H1 (cell line): ENCODE data around the gene RASAL2. TPM values are rescaled to one million over a fixed set of nuclear protein-coding genes. Genes with fewer than 3 reads are reported as not detected.
A peak's percentile ranks its signal among the peaks of the same experiment; 100 is the strongest.

ENCODE experiments used
- CTCF ChIA-PET: fragments of 300-600 bp; sonication (Branson Sonifier 250); formaldehyde crosslinking; loops from one replicate; lab custom pipeline; 2021; ENCODE audit not compliant: partially characterized antibody; lab: Charles Lee
- POLR2A ChIA-PET: fragments of 300-600 bp; sonication (Branson Sonifier 250); formaldehyde crosslinking; loops from one replicate; lab custom pipeline; 2021; ENCODE audit warnings: inconsistent platforms; ENCODE audit not compliant: partially characterized antibody; lab: Charles Lee
- DNase-seq, 2 experiments: peaks; one replicate each; pipeline versions ENCODE4 v3.0.0 to v3.0.0-alpha.2; 2010 to 2022; ENCODE audit warnings: low spot score in 2 of 2, low read depth in 1 of 2, mixed read lengths in 1 of 2
- FAIRE-seq: peaks from 2 replicates; lab custom pipeline; 2011; peaks lifted over from hg19 to GRCh38; lab: Jason Lieb, UNC
- H2AFZ ChIP-seq: 2 replicates; pipeline ENCODE4 v1.8.1; 2012; ENCODE audit warnings: low read length, inconsistent platforms
- H2AK5ac ChIP-seq: 2 replicates; pipeline ENCODE4 v1.6.1; 2013; ENCODE audit warnings: low read depth, low read length
- H2BK120ac ChIP-seq: replicated peaks from 2 replicates; pipeline ENCODE3; 2013; ENCODE audit warnings: low read depth, low read length, inconsistent platforms
- H2BK12ac ChIP-seq: 2 replicates; pipeline ENCODE4 v1.6.1; 2013; ENCODE audit warnings: low read depth, low read length
- H2BK15ac ChIP-seq: 2 replicates; pipeline ENCODE4 v1.6.1; 2013; ENCODE audit warnings: low read length
- H2BK20ac ChIP-seq: 2 replicates; pipeline ENCODE4 v1.6.1; 2013; ENCODE audit warnings: low read length
- H2BK5ac ChIP-seq: 2 replicates; pipeline ENCODE4 v1.6.1; 2013; ENCODE audit warnings: low read depth, low read length
- H3K14ac ChIP-seq: 2 replicates; pipeline ENCODE4 v1.6.1; 2013; ENCODE audit warnings: inconsistent platforms; ENCODE audit not compliant: insufficient read length
- H3K18ac ChIP-seq: 2 replicates; pipeline ENCODE4 v1.6.1; 2013; ENCODE audit warnings: low read length; ENCODE audit errors: extremely low read depth
- H3K23ac ChIP-seq: 2 replicates; pipeline ENCODE4 v1.6.1; 2013; ENCODE audit warnings: inconsistent platforms; ENCODE audit not compliant: insufficient read length
- H3K23me2 ChIP-seq: 2 replicates; pipeline ENCODE4 v1.6.1; 2013; ENCODE audit warnings: low read depth, low read length
- H3K27ac ChIP-seq: 2 replicates; pipeline ENCODE4 v1.6.1; 2011; ENCODE audit warnings: low read depth, low read length, inconsistent platforms
- H3K27me3 ChIP-seq, 4 experiments: replicated peaks in 1 of 4; 1 replicate in 1 of 4; 2 replicates in 3 of 4; pipeline versions ENCODE4 v1.6.1 to v1.8.1; 2011 to 2013; ENCODE audit warnings: low read length in 3 of 4, mild to moderate bottlenecking in 3 of 4, inconsistent platforms in 2 of 4, mixed read lengths in 2 of 4, moderate library complexity in 1 of 4; ENCODE audit not compliant: control insufficient read depth in 3 of 4, insufficient read depth in 3 of 4; ENCODE audit errors: extremely low read depth in 1 of 4
- H3K36me3 ChIP-seq, 4 experiments: 2 replicates each; pipeline versions ENCODE4 v1.6.1 to v1.8.1; 2011 to 2013; ENCODE audit warnings: mild to moderate bottlenecking in 4 of 4, low read length in 3 of 4, moderate library complexity in 2 of 4, control low read depth in 1 of 4, inconsistent platforms in 1 of 4; ENCODE audit not compliant: insufficient read depth in 4 of 4, control insufficient read depth in 2 of 4
- H3K4ac ChIP-seq: replicated peaks from 2 replicates; pipeline ENCODE3; 2013; ENCODE audit warnings: low read length, low read depth, mixed read lengths, inconsistent platforms; ENCODE audit not compliant: insufficient read length
- H3K4me1 ChIP-seq, 4 experiments: replicated peaks in 1 of 4; 1 replicate in 1 of 4; 2 replicates in 3 of 4; pipeline versions ENCODE4 v1.6.1 to v1.8.1; 2011 to 2013; ENCODE audit warnings: low read length in 3 of 4, inconsistent platforms in 2 of 4, mixed read lengths in 1 of 4; ENCODE audit not compliant: insufficient read depth in 4 of 4, control insufficient read depth in 3 of 4
- H3K4me2 ChIP-seq, 2 experiments: 2 replicates each; pipeline versions ENCODE4 v1.6.1 to v1.8.1; 2011 to 2013; ENCODE audit warnings: low read depth in 2 of 2, low read length in 2 of 2, control low read depth in 1 of 2, inconsistent platforms in 1 of 2, mild to moderate bottlenecking in 1 of 2; ENCODE audit not compliant: insufficient read depth in 1 of 2
- H3K4me3 ChIP-seq, 4 experiments: fragments of 200-600, 300-600 bp in 1 of 4; sonication (generic), shearing (Covaris generic), sonication (Bioruptor Twin) in 1 of 4; 2 replicates each; pipeline versions ENCODE4 v1.5.1 to v1.8.1; 2011 to 2016; ENCODE audit warnings: low read length in 4 of 4, low read depth in 3 of 4, control low read depth in 2 of 4, inconsistent platforms in 2 of 4, mild to moderate bottlenecking in 2 of 4, mixed read lengths in 1 of 4, moderate library complexity in 1 of 4; ENCODE audit not compliant: insufficient read depth in 2 of 4; ENCODE audit errors: extremely low read depth in 1 of 4
- H3K56ac ChIP-seq: replicated peaks from 2 replicates; pipeline ENCODE3; 2013; ENCODE audit warnings: low read depth, mild to moderate bottlenecking, mixed read lengths, low read length, inconsistent platforms; ENCODE audit not compliant: insufficient read length
- H3K79me1 ChIP-seq: 2 replicates; pipeline ENCODE4 v1.6.1; 2013; ENCODE audit warnings: low read depth, low read length, control low read depth
- H3K79me2 ChIP-seq, 2 experiments: 2 replicates each; pipeline versions ENCODE4 v1.6.1 to v1.8.1; 2012 to 2013; ENCODE audit warnings: low read length in 2 of 2, mild to moderate bottlenecking in 2 of 2, inconsistent platforms in 1 of 2; ENCODE audit not compliant: insufficient read depth in 2 of 2, control insufficient read depth in 1 of 2
- H3K9ac ChIP-seq, 4 experiments: replicated peaks in 1 of 4; 1 replicate in 1 of 4; 2 replicates in 3 of 4; pipeline versions ENCODE4 v1.6.1 to v1.8.1; 2011 to 2013; ENCODE audit warnings: low read depth in 3 of 4, low read length in 3 of 4, control low read depth in 2 of 4, mild to moderate bottlenecking in 2 of 4, moderate library complexity in 2 of 4, inconsistent platforms in 1 of 4; ENCODE audit errors: extremely low read depth in 1 of 4
- H3K9me3 ChIP-seq, 2 experiments: 2 replicates each; pipeline versions ENCODE4 v1.6.1 to v1.8.1; 2012 to 2013; ENCODE audit warnings: mild to moderate bottlenecking in 2 of 2, moderate library complexity in 2 of 2, control low read depth in 1 of 2, inconsistent platforms in 1 of 2, low read depth in 1 of 2, low read length in 1 of 2, mixed read lengths in 1 of 2; ENCODE audit not compliant: insufficient read depth in 2 of 2
- H4K20me1 ChIP-seq, 2 experiments: replicated peaks in 1 of 2; 2 replicates each; pipeline versions ENCODE3 to v1.8.1; 2011 to 2013; ENCODE audit warnings: inconsistent platforms in 2 of 2, low read length in 2 of 2, mild to moderate bottlenecking in 1 of 2; ENCODE audit not compliant: insufficient read depth in 2 of 2, control insufficient read depth in 1 of 2
- H4K5ac ChIP-seq: 2 replicates; pipeline ENCODE4 v1.6.1; 2013; ENCODE audit warnings: low read length, low read depth, mixed read lengths, inconsistent platforms; ENCODE audit not compliant: insufficient read length
- H4K8ac ChIP-seq: 2 replicates; pipeline ENCODE4 v1.8.0; 2013; ENCODE audit warnings: mild to moderate bottlenecking, moderate library complexity, low read length, inconsistent platforms; ENCODE audit not compliant: insufficient read depth; ENCODE audit errors: extremely low read depth
- H4K91ac ChIP-seq: replicated peaks from 2 replicates; pipeline ENCODE3; 2013; ENCODE audit warnings: low read length, mixed read lengths, inconsistent platforms; ENCODE audit not compliant: insufficient read length
- BCL11A ChIP-seq, 2 experiments: IDR thresholded peaks; one replicate each; pipeline ENCODE4 v1.6.1; 2011; ENCODE audit warnings: low read depth in 2 of 2, low read length in 2 of 2, mild to moderate bottlenecking in 2 of 2
- BRCA1 ChIP-seq: IDR thresholded peaks from 2 replicates; pipeline ENCODE4 v1.6.1; 2012; ENCODE audit warnings: low read depth, low read length, improper control_type of control experiment
- CBX5 ChIP-seq: fragments of 300-800, 300-1000 bp; sonication (generic); IDR thresholded peaks from 2 replicates; pipeline ENCODE4 v1.7.1; 2016; ENCODE audit warnings: antibody characterized with exemption, low read length, low read depth
- CBX8 ChIP-seq: fragments of 300-800, 300-1000 bp; sonication (generic); IDR thresholded peaks from 2 replicates; pipeline ENCODE4 v1.7.1; 2016; ENCODE audit warnings: low read depth, low read length, borderline replicate concordance
- CEBPB ChIP-seq: IDR thresholded peaks from 2 replicates; pipeline ENCODE4 v1.6.1; 2012; ENCODE audit warnings: low read depth, low read length
- CHD1 ChIP-seq: IDR thresholded peaks from 2 replicates; pipeline ENCODE4 v1.6.1; 2012; ENCODE audit warnings: low read depth, low read length, improper control_type of control experiment
- EGR1 ChIP-seq: IDR thresholded peaks from 2 replicates; pipeline ENCODE4 v1.6.1; 2011; ENCODE audit warnings: low read depth, low read length, borderline replicate concordance
- JUN ChIP-seq: IDR thresholded peaks from 2 replicates; pipeline ENCODE4 v1.6.1; 2011; ENCODE audit warnings: low read depth, mild to moderate bottlenecking, improper control_type of control experiment, low read length
- JUND ChIP-seq: IDR thresholded peaks from 2 replicates; pipeline ENCODE4 v1.6.1; 2011; ENCODE audit warnings: mild to moderate bottlenecking, improper control_type of control experiment, low read length
- KDM5A ChIP-seq: fragments of 200-600 bp; IDR thresholded peaks from 2 replicates; pipeline ENCODE4 v1.7.1; 2012; ENCODE audit warnings: mild to moderate bottlenecking, low read length, inconsistent platforms, mixed read lengths
- POU5F1 ChIP-seq: IDR thresholded peaks from 2 replicates; pipeline ENCODE4 v1.6.1; 2011; ENCODE audit warnings: low read depth, mild to moderate bottlenecking, low read length, moderate library complexity
- RAD21 ChIP-seq, 2 experiments: IDR thresholded peaks in 1 of 2; conservative IDR thresholded peaks in 1 of 2; 2 replicates each; pipeline ENCODE4 v1.6.1; 2011; ENCODE audit warnings: low read depth in 2 of 2, low read length in 2 of 2, improper control_type of control experiment in 1 of 2, inconsistent platforms in 1 of 2, mild to moderate bottlenecking in 1 of 2, moderate library complexity in 1 of 2
- SAP30 ChIP-seq: fragments of 300-600 bp; sonication (generic); IDR thresholded peaks from 2 replicates; pipeline ENCODE4 v1.7.1; 2012; ENCODE audit warnings: low read length, moderate library complexity, mild to moderate bottlenecking, inconsistent platforms; ENCODE audit not compliant: insufficient read depth, insufficient replicate concordance
- SP4 ChIP-seq: IDR thresholded peaks from 2 replicates; pipeline ENCODE4 v1.6.1; 2012; ENCODE audit warnings: low read length, inconsistent platforms
- WGBS, 2 experiments: shearing (Covaris generic) in 1 of 2; methylation state at CpG; one replicate each; pipeline versions ENCODE4 v1.1.6 to v1.1.7; 2013 to 2015; ENCODE audit warnings: low lambda C conversion rate in 2 of 2, mixed read lengths in 2 of 2, inconsistent platforms in 1 of 2, low coverage in 1 of 2, missing lambda C conversion rate in 1 of 2; ENCODE audit not compliant: insufficient replicate concordance in 2 of 2, insufficient coverage in 1 of 2, insufficient read length in 1 of 2; ENCODE audit errors: extremely low coverage in 1 of 2, missing lambda C conversion rate in 1 of 2; 5-methylcytosine and 5-hydroxymethylcytosine counted together
- polyA plus RNA-seq, 7 experiments: library from polyadenylated mRNA; depleted of rRNA in 3 of 7; stranded (reverse) in 5 of 7; unstranded in 2 of 7; fragments of >200 nt in 5 of 7; fragments of 200-250 nt in 2 of 7; gene quantifications; 1 replicate in 5 of 7; 2 replicates in 1 of 7; 4 replicates in 1 of 7; pipeline versions ENCODE4 v1.2.1 to v1.2.3, GENCODE V29; 2011 to 2013; ENCODE audit warnings: missing spikeins in 2 of 7, mixed read lengths in 2 of 7
- total RNA-seq: library from RNA; stranded (reverse); fragmentation: NEBNext Ultra II Directional; extraction: Animal tissue kit (Norgen Biotek cat#: 25700); gene quantifications from 2 replicates; pipeline ENCODE4 v1.2.1, GENCODE V29; 2021

Gene RASAL2
- total and polyA plus RNA-seq, 2 of the 8 experiments (the other 6 are each of a cell fraction or from before 2014, with no cell fraction given): 15.9 to 32.5 TPM

DNA sequence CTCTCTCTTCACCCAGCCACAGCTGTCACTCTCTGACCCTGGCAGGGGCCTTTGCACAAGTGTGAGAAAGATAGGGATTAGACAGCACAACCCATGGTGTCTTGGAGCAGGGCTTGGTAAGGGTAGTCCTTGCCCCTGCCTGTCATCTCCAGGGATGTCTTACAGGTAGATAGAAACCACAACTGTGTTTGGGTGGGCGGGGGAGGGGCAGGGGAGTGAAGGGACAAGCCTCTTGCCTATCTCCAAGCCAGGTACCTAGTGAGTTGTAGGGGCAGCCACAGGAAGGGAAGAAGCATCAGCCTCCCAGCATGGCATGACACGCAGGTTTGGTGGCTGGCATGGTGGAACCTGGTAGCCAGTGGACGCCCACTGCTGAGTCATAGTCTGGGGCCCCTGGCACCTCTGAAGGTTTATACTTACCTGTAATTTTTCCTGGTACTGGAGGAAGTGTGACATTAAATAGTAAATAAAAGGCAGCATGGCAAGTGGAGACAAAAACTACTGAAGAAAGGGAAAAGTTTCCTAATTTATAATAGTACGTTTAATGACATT lies 305.3 kb downstream of the RASAL2 start:
- Histone ChIP-seq H3K4me1 (peaks cover 0 to 2% (median 0%) of the 10 kb centered on the region in 4 experiments; a peak in 2 of 7 replicates), H2BK12ac (no peak overlapping the region), H3K9ac (no peak overlapping the region), H3K4me2 (no peak overlapping the region), H2AK5ac (peak overlapping the region; percentile 24; the same call in 1 of the 2 replicates), H2BK5ac (no peak overlapping the region), H3K23me2 (no peaks in the 10 kb centered on the region), H4K5ac (no peak overlapping the region), H2AFZ (no peak overlapping the region), H4K8ac (no peak overlapping the region), H2BK15ac (no peak overlapping the region), H3K79me1 (no peaks in the 10 kb centered on the region), H3K56ac (no peak overlapping the region), H3K36me3 (no peaks in the 10 kb centered on the region), H3K4me3 (no peak overlapping the region), H3K23ac (no peak overlapping the region), H3K9me3 (no peaks in the 10 kb centered on the region), H3K79me2 (0 out of 4 replicates have a peak, but pooled peaks cover 0 to 3% of the 10 kb centered on the region in 2 experiments), H3K27ac (no peak overlapping the region), H4K91ac (no peak overlapping the region), H4K20me1 (peaks cover 0 to 1% of the 10 kb centered on the region in 2 experiments), H2BK20ac (no peak overlapping the region), H3K18ac (no peak overlapping the region; the same call in 1 of the 2 replicates), H3K4ac (no peak overlapping the region), H3K27me3 (no peaks in the 10 kb centered on the region), H2BK120ac (no peak overlapping the region), H3K14ac (no peak overlapping the region)
- 78% methylated on average over 4 of the region's 4 CpGs; no CpG with 5 or more reads in 1 of the 2 experiments for WGBS, 2 experiments
- POLR2A ChIA-PET: no interaction called here
- DNase-seq: no peak
- FAIRE-seq: no peak
- CTCF ChIA-PET: interaction anchor here (0.5 kb wide), 1 partner anchor 10 kb away, joined by 3 read pairs; no protein-coding TSS in a partner anchor
- TF ChIP-seq SP4: no peak
- no peak for TF ChIP-seq CEBPB
- TF ChIP-seq RAD21 (IDR thresholded peaks at IDR 0.05 in 1 of 2, conservative IDR thresholded peaks at IDR 0.05 in 1 of 2; ENCODE audit: low read depth in 2 of 2, low read length in 2 of 2): no peak
- TF ChIP-seq EGR1: no peak
- no peak for TF ChIP-seq JUN
- no peak for TF ChIP-seq SAP30
- TF ChIP-seq BRCA1: no peak
- TF ChIP-seq CBX5: no peak
- no peak for TF ChIP-seq BCL11A (IDR thresholded peaks at IDR 0.05; ENCODE audit: low read depth in 2 of 2, low read length in 2 of 2)
- TF ChIP-seq POU5F1: no peak
- no peak for TF ChIP-seq CBX8
- no peak for TF ChIP-seq CHD1
- no peak for TF ChIP-seq JUND
- no peak for TF ChIP-seq KDM5A
